GM10266 (cell line): ENCODE measurements around the gene MRC2.

Experiments
- DNase-seq: peaks from one replicate; pipeline ENCODE4 v3.0.0; 2012; ENCODE audit errors: extremely low spot score
- CTCF ChIP-seq: IDR thresholded peaks from 2 replicates; pipeline ENCODE4 v1.5.1; 2012; ENCODE audit warnings: mild to moderate bottlenecking, low read depth; ENCODE audit not compliant: control insufficient read depth, insufficient read depth; ENCODE audit errors: missing control alignments

Gene MRC2

GRCh38 chr17:62652251-62653001 is 25.0 kb downstream of the MRC2 start:
- TF ChIP-seq CTCF = no peak
- DNase-seq = no peak

- TF ChIP-seq CTCF = no peak
- DNase-seq = peak; percentile 87
Measured at GRCh38 chr17:62653002-62653825, 25.7 kb downstream of the MRC2 start.

GRCh38 chr17:62653826-62654761 is 26.6 kb downstream of the MRC2 start:
- DNase-seq = no peak

GRCh38 chr17:62655656-62656055 is 28.2 kb downstream of the MRC2 start:
- TF ChIP-seq CTCF = no peak
- DNase-seq = no peak

More at GRCh38 chr17:62653826-62654761, 26.6 kb downstream of the MRC2 start:
- no peak for TF ChIP-seq CTCF

- TF ChIP-seq CTCF = no peak
Measured at GRCh38 chr17:62656446-62656845, 29.0 kb downstream of the MRC2 start.

GRCh38 chr17:62657145-62657665 is 29.7 kb downstream of the MRC2 start:
- DNase-seq = no peak
- no peak for TF ChIP-seq CTCF

More at GRCh38 chr17:62656446-62656845, 29.0 kb downstream of the MRC2 start:
- DNase-seq = no peak
